Suppressor macrophage treated with lipopolysaccharide for 4 hours (primary cell): ENCODE measurements around the gene CAPN9.
"Not testable (repeated sequence)": the region's sequence is repeated elsewhere in the genome, so short reads cannot be mapped to it uniquely, and the experiment has no call there.

Source experiments
- DNase-seq: peaks from one replicate; pipeline ENCODE4 v3.0.0-alpha.2; 2020

Gene CAPN9

DNA sequence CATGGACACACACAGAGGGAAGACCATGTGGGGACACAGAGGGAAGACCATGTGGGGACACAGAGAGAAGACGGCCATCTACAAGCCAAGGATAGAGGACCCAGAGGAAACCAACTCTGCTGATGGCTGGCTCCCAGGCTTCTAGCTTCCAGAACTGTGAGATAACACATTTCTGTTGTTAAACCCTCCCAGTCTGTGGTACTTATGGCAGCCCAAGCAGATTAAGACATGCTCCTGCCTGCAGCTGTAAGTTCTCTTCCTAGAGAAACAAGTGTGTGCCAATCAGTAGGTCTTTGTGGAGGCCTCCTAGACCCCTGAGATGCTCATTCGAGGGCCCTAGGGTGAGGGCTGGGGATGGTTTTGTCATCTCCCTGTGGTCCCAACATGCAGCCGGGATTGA, 35.9 kb upstream of the CAPN9 start:
- DNase-seq, result no peak

DNA sequence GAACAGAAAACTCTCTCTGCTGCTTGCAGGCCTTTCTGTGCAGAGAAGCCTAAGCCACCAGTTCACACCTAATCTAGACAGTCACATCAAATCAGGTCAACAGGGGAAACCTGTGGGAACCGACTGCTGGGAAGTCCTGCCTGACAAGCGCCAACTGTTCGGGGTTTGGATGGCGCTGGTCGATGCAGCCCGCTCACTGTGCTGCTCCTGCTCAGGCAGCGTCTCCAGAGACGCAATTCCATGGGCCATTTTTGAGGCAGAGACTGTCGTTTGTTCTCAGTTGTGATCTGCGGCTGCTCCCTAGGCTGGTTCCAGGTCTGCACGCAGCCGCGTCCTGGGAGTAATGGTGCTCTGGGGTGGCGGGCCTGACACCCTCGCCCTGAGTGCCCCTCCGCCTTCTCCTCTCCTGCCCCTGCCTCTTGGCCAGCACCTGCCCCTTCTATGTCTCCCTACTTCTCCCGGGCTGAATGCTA, 34.7 kb upstream of the CAPN9 start:
- DNase-seq, result no peak

DNA sequence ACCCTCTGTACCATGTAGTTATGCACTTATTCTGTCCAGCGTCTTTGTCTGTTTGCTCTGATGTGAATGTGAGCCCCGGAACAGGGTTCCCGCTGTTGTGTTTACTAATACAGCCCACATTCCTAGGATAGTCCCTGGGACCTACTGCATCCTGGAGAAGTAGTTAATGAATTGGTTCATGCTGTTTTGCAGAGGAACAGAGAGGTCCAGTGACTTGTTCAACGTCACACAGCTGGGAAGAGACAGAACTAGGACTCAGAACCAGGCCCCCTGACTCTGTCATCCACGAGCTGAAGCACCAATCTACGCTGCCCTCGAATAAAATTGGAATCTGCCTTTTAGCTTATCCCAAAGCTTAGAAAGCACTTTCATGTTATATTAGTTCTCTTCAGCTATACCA, 34.0 kb upstream of the CAPN9 start:
- DNase-seq, result no peak

DNA sequence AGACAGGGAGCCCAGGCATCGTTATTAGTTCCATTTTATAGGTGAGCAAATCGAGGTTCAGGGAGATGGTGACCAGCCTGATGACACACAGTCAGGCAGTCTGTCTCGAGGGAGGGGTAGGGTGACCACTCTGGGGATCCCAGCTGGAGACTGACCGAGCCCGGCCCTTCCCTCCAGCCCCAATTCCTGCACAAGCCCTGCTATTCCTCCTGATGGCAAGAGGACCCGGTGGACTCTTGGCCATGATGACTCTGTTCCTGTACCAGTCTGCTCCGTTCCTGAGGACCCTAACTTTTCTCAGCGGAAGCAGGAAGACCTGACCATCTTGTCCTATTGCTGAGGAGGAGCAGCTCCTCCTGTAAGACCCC, 33.7 kb upstream of the CAPN9 start:
- DNase-seq, result no peak

DNA sequence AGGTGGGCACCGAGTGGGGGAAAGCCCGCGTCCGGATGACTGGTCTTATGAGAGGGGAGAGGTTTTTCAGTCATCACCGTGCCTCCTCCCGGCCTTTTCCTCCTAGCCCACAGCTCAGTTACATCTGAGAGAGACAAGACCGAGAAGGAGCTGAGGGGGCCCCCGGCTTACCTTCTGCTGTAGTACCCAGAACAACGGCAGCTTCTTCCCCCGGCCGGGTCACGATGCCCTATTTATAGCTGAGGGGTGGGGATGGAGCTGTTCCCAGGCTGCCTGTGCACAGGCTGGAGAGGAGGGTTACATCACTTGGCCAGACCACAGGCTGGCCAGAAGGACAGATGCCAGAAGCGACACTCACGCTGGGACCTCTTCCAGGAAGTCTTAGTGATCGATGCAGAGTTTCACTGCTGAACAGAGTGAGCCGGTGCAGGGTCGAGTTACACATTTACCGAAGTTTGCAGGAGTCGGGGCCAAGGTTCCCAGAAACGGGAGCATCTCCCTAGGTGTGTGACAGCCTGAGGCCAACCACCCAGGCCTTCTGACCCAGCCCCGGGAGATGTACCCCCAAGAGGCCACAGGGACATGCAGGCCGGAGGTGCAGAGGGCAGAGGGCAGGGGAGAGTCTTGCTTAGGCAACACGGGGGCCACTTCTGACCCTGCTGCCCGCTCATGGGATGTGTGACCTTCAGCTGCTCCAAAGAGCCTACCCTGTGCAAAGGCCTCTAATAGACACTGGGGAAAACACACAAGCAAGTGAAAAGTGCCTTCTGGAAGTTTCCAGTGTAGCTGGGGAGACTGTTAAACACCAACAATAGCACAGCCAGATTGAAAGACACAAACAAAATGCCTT, 33.0 kb upstream of the CAPN9 start, which contains the start of gene AGT:
AGT (minus strand) TSS at position 208 of the 850 bp plus-strand sequence. CDS start 3,299 bp downstream, outside the sequence.
- no peak for DNase-seq

DNA sequence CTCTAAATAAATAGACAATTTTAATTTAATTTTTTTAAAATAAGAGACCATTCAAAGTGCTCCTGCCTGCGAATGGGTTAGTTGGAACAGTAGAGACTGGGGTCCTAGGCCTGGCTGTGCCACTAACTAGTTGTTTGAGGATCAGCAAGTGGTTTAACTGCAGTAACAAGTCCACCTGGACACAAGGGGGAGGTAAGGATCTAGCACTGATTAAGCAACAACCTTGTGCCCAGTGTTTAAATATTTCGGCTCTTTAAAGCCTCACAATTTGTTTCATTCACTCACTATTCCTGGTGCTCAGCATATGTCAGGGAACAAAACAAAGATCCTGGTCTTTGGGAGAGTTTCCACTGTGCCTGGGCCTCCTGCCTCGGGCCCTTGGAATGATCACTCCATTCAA, 31.7 kb upstream of the CAPN9 start:
- DNase-seq, result no peak

DNA sequence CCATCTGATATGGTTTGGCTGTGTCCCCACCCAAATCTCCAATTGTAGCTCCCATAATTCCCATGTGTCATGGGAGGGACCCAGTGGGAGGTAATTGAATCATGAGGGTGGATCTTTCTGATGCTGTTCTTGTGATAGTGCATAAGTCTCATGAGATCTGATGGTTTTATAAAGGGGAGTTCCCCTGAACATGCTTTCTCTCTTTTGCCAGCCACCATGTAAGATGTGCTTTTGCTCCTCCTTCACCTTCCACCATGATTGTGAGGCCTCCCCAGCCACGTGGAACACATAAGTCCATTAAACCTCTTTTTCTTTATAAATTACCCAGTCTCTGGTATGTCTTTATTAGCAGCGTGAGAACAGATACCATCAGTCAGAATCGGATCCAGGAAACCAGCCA, 30.7 kb upstream of the CAPN9 start:
- DNase-seq, result not testable (repeated sequence)

DNA sequence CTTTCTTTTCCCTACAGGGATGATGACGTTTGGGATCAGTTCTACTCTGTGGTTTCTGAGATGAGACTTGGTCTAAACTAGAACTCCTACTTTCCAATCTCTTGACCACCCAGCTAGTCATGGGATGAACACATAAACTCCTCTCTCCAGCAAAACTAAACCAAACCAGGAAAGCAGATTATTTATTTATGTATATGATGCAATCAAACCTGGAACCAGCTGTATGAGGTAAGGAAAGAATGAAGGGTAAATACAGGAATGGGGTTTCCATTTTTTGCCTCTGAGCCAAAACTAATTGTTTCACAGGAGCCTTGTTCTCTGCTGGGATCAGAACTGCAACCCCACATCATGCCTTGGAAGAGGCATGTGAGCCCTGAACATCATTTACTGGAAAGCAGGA, 29.9 kb upstream of the CAPN9 start:
- DNase-seq, result no peak

DNA sequence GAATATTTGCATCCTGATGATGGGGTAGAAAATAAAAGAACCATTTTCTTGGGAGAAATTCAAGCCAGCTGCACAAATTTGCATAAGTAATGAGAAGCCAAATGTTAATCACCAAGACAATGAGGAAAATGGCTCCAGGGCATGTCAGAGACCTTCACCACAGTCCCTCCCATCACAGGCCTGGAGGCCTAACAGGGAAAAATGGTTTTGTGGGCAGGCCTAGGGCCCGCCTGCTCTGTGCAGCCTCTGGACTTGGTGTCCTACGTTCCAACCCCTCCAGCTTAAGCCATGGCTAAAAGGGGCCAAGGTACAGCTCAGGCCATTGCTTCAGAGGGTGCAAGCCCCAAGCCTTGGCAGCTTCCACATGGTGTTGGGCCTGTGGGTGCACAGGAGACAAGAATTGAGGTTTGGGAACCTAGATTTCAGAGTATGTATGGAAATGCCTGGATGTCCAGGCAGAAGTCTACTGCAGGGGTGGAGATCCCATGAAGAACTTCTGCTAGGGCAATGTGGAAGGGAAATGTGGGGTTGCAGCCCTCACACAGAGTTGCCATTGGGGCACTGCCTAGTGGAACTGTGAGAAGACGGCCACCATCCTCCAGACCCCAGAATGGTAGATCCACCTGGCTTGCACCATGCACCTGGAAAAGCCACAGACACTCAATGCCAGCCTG, 25.2 kb upstream of the CAPN9 start:
- not testable (repeated sequence) for DNase-seq

DNA sequence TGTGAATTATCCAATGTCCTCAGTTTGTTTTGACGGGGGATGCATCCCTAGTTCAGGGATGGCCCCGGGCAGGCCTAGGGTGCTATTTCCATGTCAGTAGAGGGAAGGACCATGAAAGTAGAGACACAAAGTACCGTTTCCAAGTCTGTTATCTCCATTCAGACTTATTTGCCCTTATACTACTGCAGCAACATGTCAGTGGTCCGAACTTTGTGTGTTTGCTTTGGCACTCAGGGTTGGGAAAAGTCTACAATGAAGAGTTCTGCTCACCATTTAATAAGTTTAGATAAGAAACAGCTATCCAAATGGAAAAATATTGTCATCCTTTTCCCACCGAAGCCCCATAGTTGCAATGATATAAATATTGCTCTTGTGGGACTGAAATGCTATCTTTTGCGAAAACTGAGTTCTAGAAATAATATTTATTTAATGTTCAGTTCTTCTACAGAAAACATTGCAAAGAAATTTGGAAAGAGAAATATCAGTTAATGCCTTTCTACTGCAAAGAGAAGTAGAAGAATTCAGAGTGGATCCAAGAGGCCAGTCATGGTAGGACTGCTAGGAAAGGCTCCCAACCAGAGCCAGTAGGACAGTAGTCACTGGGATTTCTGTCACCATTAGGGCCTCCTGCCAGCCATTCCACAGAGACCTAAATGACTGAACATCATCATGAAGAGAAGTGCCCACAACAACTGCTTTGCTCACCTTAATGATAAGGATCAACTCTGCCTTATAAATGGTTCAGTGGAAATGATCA, 21.8 kb upstream of the CAPN9 start:
- no peak for DNase-seq

DNA sequence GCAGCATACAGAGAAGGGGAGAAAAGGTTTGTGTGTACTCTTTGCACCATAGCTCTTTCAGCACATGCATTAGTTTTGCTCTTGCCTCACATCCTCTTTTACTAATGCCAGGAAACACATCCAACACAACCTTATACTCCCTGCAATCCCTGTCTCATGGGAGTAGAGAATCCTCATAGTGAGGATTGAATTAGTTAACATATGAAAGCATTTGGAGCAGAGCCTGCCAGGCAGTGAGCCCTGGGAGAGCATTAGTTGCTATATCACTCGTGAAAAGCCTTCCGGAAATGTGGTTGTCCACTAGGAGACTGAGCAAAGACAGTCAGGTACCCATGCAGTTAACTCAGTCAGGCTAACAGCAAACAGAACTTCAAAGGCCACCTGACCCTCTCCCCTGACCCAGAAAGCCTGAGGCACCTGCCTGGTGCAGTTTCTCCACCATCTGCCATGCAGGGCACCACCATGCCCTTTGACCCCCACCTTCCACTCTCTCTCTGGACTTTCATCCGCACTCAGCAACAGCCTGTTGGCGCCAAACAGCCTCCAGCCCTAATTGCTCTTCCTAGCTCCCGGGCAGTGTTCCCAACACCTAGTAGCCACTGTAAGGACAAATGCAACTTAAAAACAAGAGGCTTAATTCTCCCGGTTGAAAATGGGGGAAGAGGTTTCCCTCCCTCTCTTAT, 18.3 kb upstream of the CAPN9 start:
- no peak for DNase-seq

DNA sequence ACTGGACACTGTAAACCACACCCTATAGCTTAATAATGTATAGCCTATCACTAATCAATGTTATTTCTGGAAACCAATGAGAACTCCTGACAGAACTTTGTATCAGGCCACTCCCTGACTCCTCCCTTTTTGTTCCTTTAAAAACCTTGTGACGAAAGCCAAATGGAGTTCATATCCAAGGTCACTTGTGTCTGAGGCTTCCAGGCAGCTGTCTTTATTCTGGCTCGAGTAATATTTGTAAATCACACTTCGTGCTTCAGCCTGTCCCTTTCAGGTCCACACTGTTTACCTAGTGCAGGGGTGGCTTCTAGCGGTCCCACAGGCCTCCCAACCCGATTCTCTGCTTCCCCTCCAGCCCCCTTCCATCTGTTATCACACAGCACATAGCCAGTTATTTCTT, 16.2 kb upstream of the CAPN9 start:
- no peak for DNase-seq

DNA sequence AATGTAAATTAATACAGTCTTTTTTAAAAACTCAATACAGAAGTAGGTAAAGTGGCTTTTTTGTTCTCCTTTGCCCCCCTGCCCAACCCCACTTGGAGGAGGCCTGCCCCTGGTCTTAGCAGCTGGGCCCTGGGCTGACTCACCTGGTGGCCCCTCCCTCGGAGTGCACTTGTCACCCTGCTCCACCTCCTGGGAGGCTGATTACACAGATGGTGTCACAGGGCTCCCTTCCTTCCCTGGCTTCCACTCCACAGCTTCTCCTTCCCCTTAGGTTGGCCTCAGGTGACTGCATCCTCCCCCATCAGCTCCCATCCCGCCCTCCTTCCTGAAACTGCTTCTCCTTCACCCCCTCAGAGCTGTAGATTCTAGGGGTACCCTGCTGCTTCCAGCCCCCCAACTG, 11.7 kb upstream of the CAPN9 start:
- no peak for DNase-seq

DNA sequence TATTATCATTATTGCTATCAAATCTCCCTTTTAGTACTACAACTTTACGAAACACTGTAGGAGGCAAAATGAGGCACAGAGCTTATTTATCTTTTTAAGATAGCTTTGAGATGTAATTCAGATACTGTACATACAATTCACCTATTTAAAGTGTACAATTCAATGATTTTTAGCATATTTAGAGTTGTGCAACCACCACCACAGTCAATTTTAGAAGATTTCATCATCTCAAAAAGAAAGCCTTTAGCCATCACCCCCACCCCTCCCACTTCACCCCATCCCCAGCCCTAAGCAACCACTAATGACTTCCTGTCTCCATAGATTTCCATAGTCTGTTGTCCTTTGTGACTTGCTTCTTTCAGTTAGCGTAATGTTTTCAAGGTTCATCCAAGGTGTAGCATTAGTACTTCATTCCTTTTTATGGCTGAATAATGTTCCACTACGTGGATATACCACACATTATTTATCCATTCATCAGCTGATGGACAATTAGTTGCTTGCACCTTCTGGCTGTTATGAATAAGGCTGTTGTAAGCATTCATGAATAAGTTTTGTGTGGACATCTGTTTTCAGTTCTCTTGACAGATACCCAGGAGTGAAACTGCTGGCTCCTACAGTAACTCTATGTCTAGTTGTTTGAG, 9.4 kb upstream of the CAPN9 start:
- no peak for DNase-seq

DNA sequence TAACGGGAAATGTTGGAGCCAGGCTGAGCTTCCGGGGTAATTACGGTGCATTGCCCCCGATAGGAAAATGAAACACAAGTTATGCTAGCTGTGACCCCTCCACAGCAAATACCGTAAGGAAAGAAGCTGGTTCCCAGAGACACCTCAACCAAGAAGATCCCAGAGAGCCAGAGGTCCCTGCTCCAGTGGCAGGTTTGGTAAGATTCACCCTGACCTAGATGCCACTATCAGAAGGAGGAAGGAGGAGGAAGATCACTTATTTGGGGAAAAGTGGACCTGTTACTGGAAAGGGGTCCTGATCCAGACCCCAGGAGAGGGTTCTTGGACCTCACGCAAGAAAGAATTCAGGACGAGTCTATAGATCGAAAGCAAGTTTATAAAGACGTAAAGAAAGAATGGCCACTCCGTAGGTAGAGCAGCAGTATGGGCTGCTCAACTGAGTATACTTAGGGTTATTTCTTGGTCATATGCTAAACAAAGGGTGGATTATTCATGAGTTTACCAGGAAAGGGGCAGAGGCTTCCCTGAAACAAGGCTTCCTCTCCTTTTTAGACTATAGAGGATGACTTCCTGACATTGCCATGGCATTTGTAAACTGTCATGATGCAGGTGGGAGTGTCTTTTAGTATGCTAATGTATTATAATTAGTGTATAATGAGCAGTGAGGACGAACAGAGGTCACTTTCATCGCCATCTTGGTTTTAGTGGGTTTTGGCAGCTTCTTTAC, 7.5 kb upstream of the CAPN9 start:
- DNase-seq, result no peak

DNA sequence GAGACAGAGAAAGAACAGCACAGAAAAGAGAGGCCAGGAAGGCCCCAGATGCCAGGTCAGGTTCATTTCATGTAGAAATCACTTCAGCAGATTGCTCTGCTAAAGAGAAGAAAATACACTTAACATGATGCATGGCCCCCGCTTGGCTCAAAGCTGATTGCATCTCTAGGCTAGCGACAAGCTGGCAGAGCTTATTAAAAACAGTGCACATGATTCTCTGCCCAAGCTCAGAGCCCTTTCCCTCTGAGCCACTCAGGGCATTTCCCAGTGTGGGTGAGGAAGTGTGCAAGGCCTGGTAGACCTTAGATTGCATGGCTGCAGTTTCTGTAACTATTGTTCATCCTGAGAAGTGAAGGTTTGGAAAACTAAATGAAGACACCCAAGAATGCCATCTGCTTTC, 3.3 kb upstream of the CAPN9 start:
- DNase-seq, result no peak

DNA sequence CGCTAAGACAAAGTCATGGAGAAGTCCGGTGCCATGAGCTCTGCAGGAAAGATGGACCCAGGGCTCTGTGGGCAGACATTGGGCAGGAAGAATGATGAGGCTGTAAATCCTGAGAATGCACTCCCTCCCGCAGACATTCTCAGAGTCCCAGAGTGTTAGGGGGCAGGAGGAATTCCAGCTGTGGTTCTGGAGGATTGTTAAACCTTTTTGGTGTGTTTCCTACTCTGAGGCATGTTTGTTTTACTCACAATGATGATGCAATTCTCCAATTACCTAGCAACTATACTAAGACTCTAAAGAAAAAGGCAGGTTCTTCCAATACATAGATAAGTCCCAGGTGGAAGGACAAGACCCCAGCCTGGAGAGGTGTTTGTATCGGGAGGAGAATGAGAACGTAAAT, 2.8 kb upstream of the CAPN9 start:
- no peak for DNase-seq

DNA sequence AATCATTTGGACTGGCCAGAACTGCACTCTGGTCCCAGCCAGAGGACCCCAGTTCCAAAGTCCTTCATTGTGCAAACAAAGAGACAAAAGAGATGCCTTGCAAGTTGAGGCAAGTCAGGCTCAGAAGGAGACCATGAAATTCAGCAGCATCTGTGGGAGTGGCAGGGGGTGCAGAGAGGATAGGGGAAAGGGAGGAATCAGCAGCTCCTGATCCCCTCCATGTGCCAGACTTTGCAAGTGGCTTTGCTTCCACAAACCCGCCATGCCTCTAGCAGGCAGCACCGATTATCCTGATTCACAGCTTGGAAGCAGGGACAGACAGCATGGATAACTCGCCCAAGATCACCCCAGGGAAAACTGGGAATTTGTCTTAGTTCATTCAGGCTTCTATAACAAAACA, 2.1 kb upstream of the CAPN9 start:
- no peak for DNase-seq

DNA sequence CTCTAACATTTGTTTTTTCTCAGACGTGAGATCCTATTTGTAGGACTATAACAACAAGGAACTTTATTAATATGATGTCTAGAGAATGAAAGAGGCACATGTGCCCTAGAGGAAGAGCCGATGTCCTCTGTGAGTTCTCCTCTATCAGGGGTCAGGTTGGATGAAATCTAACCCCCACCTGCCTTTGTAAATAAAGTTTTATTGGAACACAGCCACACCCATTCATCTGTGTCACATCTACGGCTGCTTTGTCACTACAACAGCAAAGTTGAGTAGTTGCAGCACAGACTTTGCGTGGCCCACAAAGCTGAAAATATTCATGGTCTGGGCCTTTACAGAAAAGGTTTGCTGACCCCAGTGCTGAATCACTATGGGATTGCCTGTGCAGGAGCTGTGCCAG, 571 bp upstream of the CAPN9 start:
- no peak for DNase-seq

DNA sequence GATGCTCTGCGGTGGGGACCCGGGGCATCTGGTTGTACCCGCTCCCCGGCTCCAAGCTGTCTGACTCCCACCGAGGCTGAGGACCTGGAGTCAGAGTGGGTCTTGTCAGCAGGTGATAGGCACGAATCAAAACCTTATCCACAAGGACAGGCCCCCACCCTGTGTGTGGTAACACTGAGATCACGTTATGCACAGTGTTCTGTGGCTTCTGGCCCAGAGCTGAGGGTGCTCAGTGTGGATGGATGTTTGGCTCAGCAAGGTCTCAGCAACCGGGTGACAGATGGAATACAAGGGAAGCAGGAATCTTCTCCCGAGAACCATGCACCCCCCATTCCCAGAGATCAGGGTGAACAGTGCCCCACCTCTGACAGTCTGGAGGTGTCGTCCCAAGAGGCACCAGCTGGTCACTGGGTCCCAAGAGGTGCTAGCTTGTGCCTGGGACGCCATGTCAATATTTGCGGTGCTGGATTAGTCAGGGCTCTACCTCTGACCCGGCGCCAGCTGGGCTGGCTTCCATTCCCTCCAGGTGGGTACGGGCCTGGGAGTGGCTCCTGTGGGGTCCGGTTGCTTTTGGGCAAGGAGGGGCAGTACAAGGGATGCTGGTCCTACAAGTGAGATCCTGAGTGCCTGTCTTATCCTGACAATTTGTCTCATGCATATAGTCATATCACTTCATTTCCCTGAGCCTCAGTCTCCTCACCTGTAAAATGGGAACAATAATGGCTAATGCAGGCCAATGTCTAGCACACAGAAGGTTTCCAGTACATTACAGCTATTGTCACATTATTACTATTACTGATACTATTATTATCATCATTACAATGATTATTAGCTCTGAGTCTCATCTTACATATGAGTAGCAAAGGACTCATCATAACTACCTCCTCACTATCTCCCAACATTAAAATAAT, 957 bp downstream of the CAPN9 start:
- no peak for DNase-seq

DNA sequence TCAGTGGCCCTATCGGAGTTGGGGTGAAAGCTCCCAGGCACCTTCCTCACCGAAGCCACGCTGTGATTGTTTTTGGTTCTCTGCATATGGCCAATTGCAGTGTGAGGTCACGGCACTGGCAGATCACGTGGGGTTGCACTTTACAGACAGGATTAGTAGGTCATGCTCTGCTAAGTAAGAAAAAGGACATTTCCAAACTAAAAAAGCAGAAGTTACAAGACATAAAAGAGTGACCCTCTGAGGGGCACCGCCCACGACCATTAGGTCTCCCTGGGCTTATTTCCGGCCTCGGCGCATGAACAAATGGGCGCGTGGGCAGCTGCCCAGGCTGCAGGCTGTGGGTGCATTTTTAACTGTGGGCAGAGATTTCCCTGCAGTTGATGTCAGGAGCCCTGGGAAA, 2.0 kb downstream of the CAPN9 start:
- DNase-seq, result peak; percentile 63
